Measurements from ENCODE around the gene CST7. TPM values are rescaled to one million over a fixed set of nuclear protein-coding genes. Genes with fewer than 3 reads are reported as not detected.
A peak's percentile ranks its signal among the peaks of the same experiment; 100 is the strongest.

Gene CST7
- total RNA-seq, 4 donors from 2014 or later: 4.2 to 4.7 (median 4.4) TPM; not detected in 1

- H3K9me3 ChIP-seq: no peaks in the 10 kb centered on the region
- H3K27me3 ChIP-seq: no peaks in the 10 kb centered on the region
- no peak overlapping the region for H3K27ac ChIP-seq
- H3K4me1 ChIP-seq: peaks cover 0 to 22% (median 0%) of the 10 kb centered on the region in 4 donors
- TF ChIP-seq CTCF (IDR thresholded peaks at IDR 0.05) (no peak), POLR2A (IDR thresholded peaks at IDR 0.05) (no peak)
- peaks cover 0 to 18% (median 0%) of the 10 kb centered on the region in 3 donors for H3K36me3 ChIP-seq
- no peak for DNase-seq
- no peak overlapping the region for H3K4me3 ChIP-seq
These were observed 36.7 kb downstream of the CST7 start for GRCh38 chr20:24985802-24986201.

- TF ChIP-seq CTCF (IDR thresholded peaks at IDR 0.05): no peak
- TF ChIP-seq POLR2A (IDR thresholded peaks at IDR 0.05): no peak
These were observed 37.5 kb downstream of the CST7 start for GRCh38 chr20:24986436-24987015.

DNA sequence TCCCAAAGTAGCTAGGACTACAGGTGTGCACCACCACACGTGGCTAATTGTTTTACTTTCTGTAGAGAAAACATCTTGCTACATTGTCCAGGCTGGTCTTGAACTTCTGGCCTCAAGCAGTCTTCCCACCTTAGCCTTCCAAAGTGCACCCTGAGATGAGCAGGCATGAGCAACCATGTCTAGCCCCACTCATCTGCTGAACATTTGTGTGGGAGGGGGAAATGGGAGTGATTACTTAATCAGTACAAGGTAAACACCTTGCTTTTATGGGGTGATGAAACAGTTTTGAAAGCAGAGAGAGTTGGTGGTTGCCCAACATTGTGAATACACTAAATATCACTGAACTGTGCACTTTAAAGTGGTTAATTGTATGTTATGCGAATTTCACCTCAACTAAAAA, 38.2 kb downstream of the CST7 start:
- Histone ChIP-seq H3K27ac (no peak overlapping the region), H3K27me3 (no peaks in the 10 kb centered on the region), H3K36me3 (peaks cover 0 to 11% (median 0%) of the 10 kb centered on the region in 3 donors), H3K4me3 (no peak overlapping the region), H3K9me3 (no peaks in the 10 kb centered on the region), H3K4me1 (peaks cover 0 to 32% (median 3%) of the 10 kb centered on the region in 4 donors)
- TF ChIP-seq POLR2A (IDR thresholded peaks at IDR 0.05): no peak
- no peak for DNase-seq

More at GRCh38 chr20:24986436-24987015, 37.5 kb downstream of the CST7 start:
- H3K9me3 ChIP-seq: no peaks in the 10 kb centered on the region
- DNase-seq: no peak
- no peak overlapping the region for H3K27ac ChIP-seq
- no peaks in the 10 kb centered on the region for H3K27me3 ChIP-seq
- H3K4me1 ChIP-seq: peaks cover 0 to 29% (median 1%) of the 10 kb centered on the region in 4 donors
- H3K4me3 ChIP-seq: no peak overlapping the region
- H3K36me3 ChIP-seq: peaks cover 0 to 17% (median 0%) of the 10 kb centered on the region in 3 donors

GRCh38 chr20:24987873-24988835, 39.1 kb downstream of the CST7 start:
- Histone ChIP-seq H3K4me3 (no peak overlapping the region), H3K27ac (no peak overlapping the region), H3K27me3 (no peaks in the 10 kb centered on the region), H3K9me3 (no peaks in the 10 kb centered on the region), H3K4me1 (peaks cover 0 to 34% (median 4%) of the 10 kb centered on the region in 4 donors), H3K36me3 (peaks cover 0 to 3% (median 0%) of the 10 kb centered on the region in 3 donors)
- peak in 1 of 3 donors; percentile 7 for DNase-seq
- TF ChIP-seq POLR2A (IDR thresholded peaks at IDR 0.05) (no peak), CTCF (IDR thresholded peaks at IDR 0.05) (no peak)

GRCh38 chr20:24989162-24989561, 40.1 kb downstream of the CST7 start:
- no peaks in the 10 kb centered on the region for H3K36me3 ChIP-seq
- H3K27ac ChIP-seq: no peak overlapping the region
- no peaks in the 10 kb centered on the region for H3K9me3 ChIP-seq
- peaks cover 0 to 44% (median 5%) of the 10 kb centered on the region in 4 donors for H3K4me1 ChIP-seq
- no peaks in the 10 kb centered on the region for H3K27me3 ChIP-seq
- DNase-seq: peak in 1 of 3 donors; percentile 1
- H3K4me3 ChIP-seq: no peak overlapping the region
- TF ChIP-seq POLR2A (IDR thresholded peaks at IDR 0.05) (no peak), CTCF (IDR thresholded peaks at IDR 0.05) (no peak)

- DNase-seq: no peak
- H3K9me3 ChIP-seq: no peaks in the 10 kb centered on the region
- no peak overlapping the region for H3K27ac ChIP-seq
- H3K27me3 ChIP-seq: no peaks in the 10 kb centered on the region
- TF ChIP-seq CTCF (IDR thresholded peaks at IDR 0.05) (no peak), POLR2A (IDR thresholded peaks at IDR 0.05) (no peak)
- H3K4me3 ChIP-seq: peak overlapping the region in 1 of 4 donors; percentile 90
- peaks cover 0 to 40% (median 5%) of the 10 kb centered on the region in 4 donors for H3K4me1 ChIP-seq
- no peaks in the 10 kb centered on the region for H3K36me3 ChIP-seq
These were observed 41.8 kb downstream of the CST7 start for GRCh38 chr20:24990810-24991252.
